ENCODE data around the gene FOXRED1. TPM values are rescaled to one million over a fixed set of nuclear protein-coding genes. Genes with fewer than 3 reads are reported as not detected.

Gene FOXRED1
- total RNA-seq, 1 donor from 2014 or later, result 16.3 TPM

DNA sequence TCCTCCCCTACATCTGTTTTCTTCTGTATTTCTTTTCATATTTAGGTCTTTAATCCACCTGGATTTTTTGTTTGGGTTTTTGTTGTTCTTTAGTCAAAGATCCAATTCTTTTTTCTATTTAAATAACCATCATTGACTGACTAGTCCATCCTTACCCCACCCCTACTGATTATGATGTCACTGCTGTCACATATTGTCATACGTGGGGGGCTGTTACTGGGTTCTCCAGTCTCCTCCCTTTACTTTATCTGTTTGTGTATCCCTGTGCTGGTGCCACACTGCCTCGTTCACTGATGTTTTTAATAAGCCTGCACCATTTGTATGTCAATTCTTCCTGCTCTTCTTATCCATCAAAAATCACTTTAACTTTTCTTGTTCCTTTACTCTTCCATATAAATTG, 28.1 kb downstream of the FOXRED1 start:
- Mint-ChIP-seq H3K36me3 (ENCODE audit: low read depth, unreplicated experiment) (peaks cover 3% of the 10 kb centered on the region), H3K27me3 (ENCODE audit: low read depth, unreplicated experiment) (no peaks in the 10 kb centered on the region), H3K9me3 (ENCODE audit: unreplicated experiment) (no peaks in the 10 kb centered on the region), H3K27ac (ENCODE audit: unreplicated experiment) (no peak overlapping the region), H3K4me3 (ENCODE audit: unreplicated experiment) (no peak overlapping the region), H3K4me1 (ENCODE audit: low read depth, unreplicated experiment) (no peaks in the 10 kb centered on the region)
- TF ChIP-seq CTCF (IDR thresholded peaks at IDR 0.05; ENCODE audit: insufficient read depth, low read depth, low read length) (no peak), EZH2 (IDR thresholded peaks at IDR 0.05; ENCODE audit: insufficient read depth, low read length) (no peak)
- Histone ChIP-seq H3K4me3 (ENCODE audit: insufficient read depth, low read depth, low read length) (no peak overlapping the region), H3K27me3 (ENCODE audit: insufficient read depth, low read length) (no peaks in the 10 kb centered on the region), H3K4me2 (ENCODE audit: low read length) (no peak overlapping the region), H3K4me1 (ENCODE audit: insufficient read depth, low read length) (no peaks in the 10 kb centered on the region), H3K9ac (ENCODE audit: low read length) (no peak overlapping the region), H3K9me3 (ENCODE audit: insufficient read depth, low read depth, low read length) (no peaks in the 10 kb centered on the region), H3K27ac (ENCODE audit: low read depth, low read length) (no peak overlapping the region), H4K20me1 (ENCODE audit: insufficient read depth, low read length) (no peaks in the 10 kb centered on the region), H3K36me3 (ENCODE audit: insufficient read depth, low read length) (no peaks in the 10 kb centered on the region), H3K79me2 (ENCODE audit: insufficient read depth, low read length) (no peaks in the 10 kb centered on the region), H2AFZ (ENCODE audit: low read depth, low read length) (no peak overlapping the region)
- DNase-seq (ENCODE audit: low read depth) (no peak), FAIRE-seq (no peak)

DNA sequence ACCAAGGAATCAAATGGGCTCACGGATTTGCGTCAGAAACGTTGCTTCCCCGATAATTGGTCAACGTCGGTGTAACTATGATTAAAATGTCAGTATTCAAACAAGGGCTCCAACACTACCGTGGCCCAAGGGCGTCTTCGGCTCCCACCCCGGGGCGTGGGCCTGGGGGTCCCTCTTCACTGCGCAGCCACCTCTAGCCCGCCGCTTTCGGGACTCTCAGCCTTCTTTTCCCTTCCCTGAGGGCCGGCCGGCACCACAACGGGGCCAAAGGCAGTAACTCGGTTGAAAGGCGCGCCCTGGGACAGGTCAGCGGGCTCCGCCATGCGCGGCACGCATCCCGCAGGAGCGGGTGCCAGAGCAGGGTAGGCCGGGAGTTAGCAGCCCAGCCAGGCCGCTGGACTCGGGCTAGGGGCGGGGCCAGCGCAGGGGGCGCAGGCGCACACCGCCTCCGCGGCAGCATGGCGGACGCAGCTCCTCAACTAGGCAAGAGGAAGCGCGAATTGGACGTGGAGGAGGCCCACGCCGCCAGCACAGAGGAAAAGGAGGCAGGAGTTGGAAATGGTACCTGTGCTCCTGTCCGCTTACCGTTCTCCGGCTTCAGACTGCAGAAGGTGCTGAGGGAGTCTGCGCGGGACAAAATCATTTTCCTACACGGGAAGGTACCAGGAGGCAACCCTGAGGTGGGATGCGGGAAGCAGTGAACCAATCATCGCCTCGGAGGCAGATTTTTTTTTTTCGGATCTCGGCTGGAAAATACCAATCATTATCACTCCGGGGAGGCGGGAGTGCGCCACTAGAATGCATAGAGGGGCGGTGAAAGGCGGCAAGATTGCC, 34.9 kb downstream of the FOXRED1 start, which contains the start of gene DCPS:
Gene DCPS, plus strand, starts transcription at position 438 of the 834 bp plus-strand sequence. Its CDS starts 21 bp downstream, at position 459.
- peak; percentile 83 for DNase-seq (ENCODE audit: low read depth)
- Histone ChIP-seq H3K36me3 (ENCODE audit: insufficient read depth, low read length) (peaks cover 3% of the 10 kb centered on the region), H4K20me1 (ENCODE audit: insufficient read depth, low read length) (no peaks in the 10 kb centered on the region), H3K4me1 (ENCODE audit: insufficient read depth, low read length) (peaks cover 10% of the 10 kb centered on the region), H3K79me2 (ENCODE audit: insufficient read depth, low read length) (peaks cover 8% of the 10 kb centered on the region), H2AFZ (ENCODE audit: low read depth, low read length) (peak within 1 kb of the TSS; percentile 99), H3K4me2 (ENCODE audit: low read length) (peak within 1 kb of the TSS; percentile 85), H3K4me3 (ENCODE audit: insufficient read depth, low read depth, low read length) (peak within 1 kb of the TSS; percentile 92), H3K9ac (ENCODE audit: low read length) (peak within 1 kb of the TSS; percentile 85), H3K27ac (ENCODE audit: low read depth, low read length) (peak within 1 kb of the TSS; percentile 82), H3K27me3 (ENCODE audit: insufficient read depth, low read length) (no peaks in the 10 kb centered on the region), H3K9me3 (ENCODE audit: insufficient read depth, low read depth, low read length) (no peaks in the 10 kb centered on the region)
- Mint-ChIP-seq H3K4me1 (ENCODE audit: low read depth, unreplicated experiment) (peaks cover 7% of the 10 kb centered on the region), H3K9me3 (ENCODE audit: unreplicated experiment) (no peaks in the 10 kb centered on the region), H3K27me3 (ENCODE audit: low read depth, unreplicated experiment) (no peaks in the 10 kb centered on the region), H3K4me3 (ENCODE audit: unreplicated experiment) (peak within 1 kb of the TSS; percentile 89), H3K27ac (ENCODE audit: unreplicated experiment) (peak within 1 kb of the TSS; percentile 66), H3K36me3 (ENCODE audit: low read depth, unreplicated experiment) (no peaks in the 10 kb centered on the region)
- FAIRE-seq, result no peak
- TF ChIP-seq CTCF (IDR thresholded peaks at IDR 0.05; ENCODE audit: insufficient read depth, low read depth, low read length) (no peak), EZH2 (IDR thresholded peaks at IDR 0.05; ENCODE audit: insufficient read depth, low read length) (no peak)

Data from astrocyte (in vitro differentiated cells and primary cell).